ACC112 (cell line): Measurements from ENCODE around the gene CMTR1.

Source experiments
- H2AFZ ChIP-seq: fragments of 200-600 bp; sonication (generic); one replicate; pipeline ENCODE4 v1.6.0; 2017; ENCODE audit warnings: antibody characterized with exemption, low read length; ENCODE audit not compliant: unreplicated experiment
- H3K27ac ChIP-seq: fragments of 200-600 bp; sonication (generic); 2 replicates; pipeline ENCODE4 v1.5.1; 2014; ENCODE audit warnings: low read depth, mild to moderate bottlenecking, antibody characterized with exemption, low read length, moderate library complexity
- H3K27me3 ChIP-seq: fragments of 200-600 bp; sonication (generic); 2 replicates; pipeline ENCODE4 v1.6.1; 2014; ENCODE audit warnings: mild to moderate bottlenecking, antibody characterized with exemption, low read length, moderate library complexity, mixed read lengths; ENCODE audit not compliant: insufficient read depth
- H3K36me3 ChIP-seq: fragments of 200-600 bp; sonication (generic); 2 replicates; pipeline ENCODE4 v1.6.1; 2016; ENCODE audit warnings: mild to moderate bottlenecking, antibody characterized with exemption, low read length, moderate library complexity, mixed read lengths; ENCODE audit not compliant: insufficient read depth
- H3K4me1 ChIP-seq: fragments of 200-600 bp; sonication (generic); one replicate; pipeline ENCODE4 v1.6.1; 2016; ENCODE audit warnings: low read length, mixed read lengths; ENCODE audit not compliant: insufficient read depth, unreplicated experiment, control insufficient read depth
- H3K4me3 ChIP-seq: fragments of 200-600 bp; sonication (generic); 2 replicates; pipeline ENCODE4 v1.5.1; 2014; ENCODE audit warnings: mild to moderate bottlenecking, low read depth, low read length
- H3K79me2 ChIP-seq: fragments of 200-600 bp; sonication (generic); one replicate; pipeline ENCODE4 v1.6.0; 2016; ENCODE audit warnings: low read length; ENCODE audit not compliant: control insufficient read depth, unreplicated experiment, insufficient read depth

Gene CMTR1

GRCh38 chr6:37485291-37485702 lies 52.3 kb downstream of the CMTR1 start:
- no peaks in the 10 kb centered on the region for H3K27me3 ChIP-seq
- no peaks in the 10 kb centered on the region for H3K36me3 ChIP-seq
- no peaks in the 10 kb centered on the region for H3K79me2 ChIP-seq
- H2AFZ ChIP-seq, result no peak overlapping the region
- H3K27ac ChIP-seq, result no peak overlapping the region
- no peaks in the 10 kb centered on the region for H3K4me1 ChIP-seq
- no peak overlapping the region for H3K4me3 ChIP-seq

GRCh38 chr6:37486121-37486839 lies 53.3 kb downstream of the CMTR1 start:
- H2AFZ ChIP-seq, result no peak overlapping the region
- H3K4me1 ChIP-seq, result no peaks in the 10 kb centered on the region
- no peaks in the 10 kb centered on the region for H3K27me3 ChIP-seq
- no peaks in the 10 kb centered on the region for H3K79me2 ChIP-seq
- H3K4me3 ChIP-seq, result no peak overlapping the region
- H3K27ac ChIP-seq, result no peak overlapping the region
- no peaks in the 10 kb centered on the region for H3K36me3 ChIP-seq

- H3K27me3 ChIP-seq, result no peaks in the 10 kb centered on the region
- H3K4me1 ChIP-seq, result no peaks in the 10 kb centered on the region
- H3K27ac ChIP-seq, result no peak overlapping the region
- no peaks in the 10 kb centered on the region for H3K79me2 ChIP-seq
- no peak overlapping the region for H3K4me3 ChIP-seq
- H3K36me3 ChIP-seq, result no peaks in the 10 kb centered on the region
- H2AFZ ChIP-seq, result no peak overlapping the region
Observed at GRCh38 chr6:37487591-37488380, 54.8 kb downstream of the CMTR1 start.

GRCh38 chr6:37488476-37488875 lies 55.5 kb downstream of the CMTR1 start:
- H3K27me3 ChIP-seq, result no peaks in the 10 kb centered on the region
- H3K4me3 ChIP-seq, result no peak overlapping the region
- no peak overlapping the region for H2AFZ ChIP-seq
- no peaks in the 10 kb centered on the region for H3K36me3 ChIP-seq
- no peak overlapping the region for H3K27ac ChIP-seq
- H3K4me1 ChIP-seq, result no peaks in the 10 kb centered on the region
- H3K79me2 ChIP-seq, result no peaks in the 10 kb centered on the region

GRCh38 chr6:37489697-37490336 lies 56.8 kb downstream of the CMTR1 start:
- Histone ChIP-seq H3K4me3 (no peak overlapping the region), H3K36me3 (no peaks in the 10 kb centered on the region)

GRCh38 chr6:37490536-37491170 lies 57.6 kb downstream of the CMTR1 start:
- Histone ChIP-seq H2AFZ (no peak overlapping the region), H3K27me3 (no peaks in the 10 kb centered on the region), H3K36me3 (no peaks in the 10 kb centered on the region), H3K79me2 (no peaks in the 10 kb centered on the region), H3K27ac (no peak overlapping the region), H3K4me1 (no peaks in the 10 kb centered on the region), H3K4me3 (no peak overlapping the region)

More at GRCh38 chr6:37489697-37490336, 56.8 kb downstream of the CMTR1 start:
- H2AFZ ChIP-seq, result no peak overlapping the region
- H3K4me1 ChIP-seq, result no peaks in the 10 kb centered on the region
- no peak overlapping the region for H3K27ac ChIP-seq
- no peaks in the 10 kb centered on the region for H3K79me2 ChIP-seq
- no peaks in the 10 kb centered on the region for H3K27me3 ChIP-seq

GRCh38 chr6:37491171-37491829 lies 58.3 kb downstream of the CMTR1 start:
- Histone ChIP-seq H3K4me3 (no peak overlapping the region), H3K27me3 (no peaks in the 10 kb centered on the region), H3K79me2 (no peaks in the 10 kb centered on the region), H3K4me1 (no peaks in the 10 kb centered on the region), H2AFZ (no peak overlapping the region), H3K36me3 (no peaks in the 10 kb centered on the region), H3K27ac (no peak overlapping the region)

- no peak overlapping the region for H2AFZ ChIP-seq
- H3K4me3 ChIP-seq, result no peak overlapping the region
- H3K79me2 ChIP-seq, result no peaks in the 10 kb centered on the region
- no peaks in the 10 kb centered on the region for H3K36me3 ChIP-seq
- H3K4me1 ChIP-seq, result no peaks in the 10 kb centered on the region
- no peaks in the 10 kb centered on the region for H3K27me3 ChIP-seq
- H3K27ac ChIP-seq, result no peak overlapping the region
Observed at GRCh38 chr6:37491830-37492208, 58.8 kb downstream of the CMTR1 start.

GRCh38 chr6:37492236-37492972 lies 59.4 kb downstream of the CMTR1 start:
- Histone ChIP-seq H3K4me1 (no peaks in the 10 kb centered on the region), H3K4me3 (no peak overlapping the region), H3K27ac (no peak overlapping the region)

More at GRCh38 chr6:37492236-37492972, 59.4 kb downstream of the CMTR1 start:
- H3K27me3 ChIP-seq, result no peaks in the 10 kb centered on the region
- no peaks in the 10 kb centered on the region for H3K36me3 ChIP-seq
- H2AFZ ChIP-seq, result no peak overlapping the region
- H3K79me2 ChIP-seq, result no peaks in the 10 kb centered on the region
